Measurements from ENCODE around the gene PHAF1. TPM values are rescaled to one million over a fixed set of nuclear protein-coding genes. Genes with fewer than 3 reads are reported as not detected.

PHAF1 gene
- total and polyA plus RNA-seq, 9 of the 15 experiments (the other 6 are each of a cell fraction or from before 2014, with no cell fraction given) = 5.1 to 25.4 (median 13.8) TPM

- TF ChIP-seq TSHZ1 (CRISPR knock-in tag; IDR thresholded peaks at IDR 0.05) (no peak), IRF9 (tag; IDR thresholded peaks at IDR 0.05) (no peak)
Measured at GRCh38 chr16:67105881-67106280, 3.9 kb upstream of the PHAF1 start (continued).

GRCh38 chr16:67108489-67108888, 1.3 kb upstream of the PHAF1 start:
- FAIRE-seq (no peak), DNase-seq (ENCODE audit: extremely low read depth in 1 of 4, low spot score in 3 of 4) (no peak), ATAC-seq (no peak)
- H3K9me1 ChIP-seq (ENCODE audit: control insufficient read depth, insufficient read depth, low read length) = no peaks in the 10 kb centered on the region
- no peak overlapping the region for H3K9ac ChIP-seq (ENCODE audit: insufficient read depth in 1 of 2, low read depth in 2 of 2, low read length in 2 of 2)
- no peaks in the 10 kb centered on the region for H3K27me3 ChIP-seq (ENCODE audit: control insufficient read depth in 2 of 2, insufficient read depth in 2 of 2, low read length in 2 of 2)
- H3K79me2 ChIP-seq (ENCODE audit: control insufficient read depth, insufficient read depth, low read length) = peaks cover 36% of the 10 kb centered on the region
- H3K36me3 ChIP-seq (ENCODE audit: control insufficient read depth, insufficient read depth, low read length) = peaks cover 14% of the 10 kb centered on the region
- 84% methylated on average over 6 of the region's 6 CpGs for WGBS (ENCODE audit: insufficient coverage, low coverage, missing lambda C conversion rate)
- in situ Hi-C loops (cut with MboI) = no loop called here
- peak overlapping the region; percentile 100; the same call in 1 of the 2 replicates for H2AFZ ChIP-seq (ENCODE audit: low read depth, low read length)
- H3K27ac ChIP-seq (ENCODE audit: extremely low read depth, low read depth, low read length) = no peak overlapping the region
- peaks cover 23 to 26% of the 10 kb centered on the region in 2 experiments; a peak in 4 of 5 replicates for H3K4me1 ChIP-seq (replicated peaks in 1 of 2; ENCODE audit: control insufficient read depth in 2 of 2, insufficient read depth in 2 of 2, low read length in 2 of 2)
- BruUV-seq (replicated peaks) = no TSS peak
- CTCF ChIA-PET (ENCODE audit: low intra/inter-chr PET ratio) = no interaction called here
- no peak overlapping the region for H3K4me3 ChIP-seq
- H3K4me2 ChIP-seq (ENCODE audit: insufficient read depth, low read length) = no peak overlapping the region; the same call in 1 of the 2 replicates
- POLR2A ChIA-PET = no interaction called here
- H4K20me1 ChIP-seq (replicated peaks; ENCODE audit: control insufficient read depth, insufficient read depth, low read length) = no peaks in the 10 kb centered on the region
- intact Hi-C loops (cut with micrococcal nuclease) = no loop called here
- no peaks in the 10 kb centered on the region for H3K9me3 ChIP-seq (replicated peaks; ENCODE audit: control insufficient read depth, insufficient read depth, low read depth, low read length)
- TF ChIP-seq ZNF518B (CRISPR knock-in tag; IDR thresholded peaks at IDR 0.05) (no peak), ZNF316 (IDR thresholded peaks at IDR 0.05) (no peak), NR3C1 (CRISPR knock-in tag; IDR thresholded peaks at IDR 0.05) (no peak), THRB (CRISPR knock-in tag; conservative IDR thresholded peaks at IDR 0.05) (no peak), PPARD (CRISPR knock-in tag; IDR thresholded peaks at IDR 0.05) (no peak), ZBTB2 (IDR thresholded peaks at IDR 0.05) (peak; percentile 26; the same call in 1 of the 2 replicates), BDP1 (IDR thresholded peaks at IDR 0.05; ENCODE audit: insufficient read depth, insufficient read length) (no peak), ZKSCAN1 (IDR thresholded peaks at IDR 0.05; ENCODE audit: low read depth, low read length) (no peak), CCAR2 (IDR thresholded peaks at IDR 0.05; ENCODE audit: low read depth, low read length) (no peak)

Measured in K562 (cell line).